Transverse colon (tissue), 4 donors: Measurements from ENCODE around the gene PDE7B. TPM values are rescaled to one million over a fixed set of nuclear protein-coding genes. Genes with fewer than 3 reads are reported as not detected.

Experiments
- DNase-seq: peaks from one replicate; pipeline ENCODE4 v3.0.0-alpha.2; 2019
- H3K27ac ChIP-seq, 4 donors: fragments of 200-600 bp; sonication (generic); 2 replicates each; pipeline ENCODE4 v1.5.1; 2016 to 2018; ENCODE audit warnings: inconsistent platforms in 4 of 4
- H3K27me3 ChIP-seq: fragments of 200-600 bp; sonication (generic); 2 replicates; pipeline ENCODE4 v1.5.1; 2017; ENCODE audit warnings: inconsistent platforms
- H3K36me3 ChIP-seq, 4 donors: fragments of 200-600 bp; sonication (generic); 2 replicates each; pipeline ENCODE4 v1.5.1; 2017 to 2019; ENCODE audit warnings: inconsistent platforms in 4 of 4
- H3K4me1 ChIP-seq, 4 donors: fragments of 200-600 bp; sonication (generic); 2 replicates each; pipeline ENCODE4 v1.5.1; 2017 to 2020; ENCODE audit warnings: inconsistent platforms in 4 of 4
- H3K4me3 ChIP-seq, 4 donors: fragments of 200-600 bp; sonication (generic); 1 replicate in 1 of 4; 2 replicates in 3 of 4; pipeline versions ENCODE4 v1.5.1 to v1.6.1; 2017 to 2019; ENCODE audit warnings: inconsistent platforms in 4 of 4
- H3K9me3 ChIP-seq, 2 donors: fragments of 200-600 bp; sonication (generic); 2 replicates each; pipeline ENCODE4 v1.5.1; 2017 to 2019; ENCODE audit warnings: inconsistent platforms in 2 of 2
- EP300 ChIP-seq: sonication (generic); formaldehyde crosslinking; IDR thresholded peaks from one replicate; pipeline ENCODE4 v1.6.1; 2017; ENCODE audit warnings: antibody characterized with exemption, low read depth
- POLR2A ChIP-seq: fragments of 450-650 bp; IDR thresholded peaks from one replicate; pipeline ENCODE4 v1.6.1; 2016; ENCODE audit warnings: antibody characterized with exemption, mild to moderate bottlenecking, moderate library complexity
- POLR2AphosphoS5 ChIP-seq, 3 donors: sonication (generic); formaldehyde crosslinking; IDR thresholded peaks; one replicate each; pipeline ENCODE4 v1.6.1; 2016; ENCODE audit warnings: antibody characterized with exemption in 3 of 3
- WGBS, 2 donors: methylation state at CpG; one replicate each; pipeline ENCODE4 v1.1.5; 2018; ENCODE audit warnings: low coverage in 1 of 2; 5-methylcytosine and 5-hydroxymethylcytosine counted together
- in situ Hi-C, 4 donors: fragments of 200-750 bp; cut with MboI; loops; one replicate each; pipeline versions ENCODE4 v1.15.0 to v1.15.1; 2017; ENCODE audit warnings: low sequenced_read_pairs in 3 of 4, low pct_ligation_motif_present in 1 of 4, low pct_unique_long_range_greater_than_20kb in 1 of 4
- intact Hi-C: fragments of 100-400 bp; cut with DNase I; formaldehyde crosslinking; loops from one replicate; pipeline ENCODE4 v1.15.1; 2023; ENCODE audit warnings: low total_unique reads
- total RNA-seq, 4 donors: library from RNA; depleted of rRNA; stranded (reverse); fragments of >200 nt; gene quantifications; one replicate each; pipeline ENCODE4 v1.1.0, GENCODE V29; 2016
- TF ChIP-seq, protein P1 (sequence below), 5 experiments: fragments of 200-600 bp in 3 of 5; fragments of 450-650 bp in 2 of 5; sonication (generic) in 3 of 5; IDR thresholded peaks; 1 replicate in 2 of 5; 2 replicates in 3 of 5; pipeline ENCODE4 v1.5.1; 2016 to 2017; ENCODE audit warnings: antibody characterized with exemption in 5 of 5, inconsistent platforms in 3 of 5, mild to moderate bottlenecking in 2 of 5, moderate library complexity in 1 of 5

Gene PDE7B
- total RNA-seq, 4 donors from 2014 or later, result 0.40 to 2.2 (median 1.4) TPM

DNA sequence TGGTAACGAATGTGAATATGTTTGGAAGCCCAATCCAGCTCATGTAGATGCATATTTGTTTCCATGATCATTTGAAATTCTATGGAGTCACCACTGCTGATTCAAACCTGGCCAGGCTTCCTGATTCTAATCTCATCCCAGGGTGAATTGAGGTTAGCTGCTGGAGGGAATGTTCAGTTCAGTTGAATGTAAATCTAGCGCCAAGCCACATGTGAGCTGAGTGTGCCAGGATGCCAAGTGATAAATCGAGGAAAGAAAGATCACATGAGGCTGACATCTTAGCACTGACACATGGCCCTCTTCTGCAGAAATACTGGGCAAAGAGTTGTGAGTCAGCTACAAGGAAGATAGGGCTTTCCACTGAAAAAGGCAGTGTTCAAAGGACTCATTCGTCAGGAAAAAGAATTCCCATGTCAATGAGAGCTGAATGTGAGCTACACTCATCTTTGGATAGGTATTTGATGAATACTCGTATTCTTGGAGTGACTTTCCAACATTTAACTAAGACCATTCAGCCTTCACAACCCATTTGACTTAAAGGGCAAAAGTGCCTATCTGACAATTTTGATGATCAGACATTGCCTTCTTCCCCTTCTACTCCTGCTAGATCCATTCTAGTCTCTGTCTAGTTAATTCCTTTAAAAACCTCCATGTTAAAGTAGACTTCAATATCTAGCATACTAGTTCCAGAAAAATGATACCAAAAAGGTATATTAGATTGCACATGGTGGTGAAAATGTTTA is 226.5 kb downstream of the PDE7B start:
- 72 to 76% methylated on average over 2 to 5 of the region's 5 CpGs for WGBS, 2 donors
- intact Hi-C loops (no loop called here), in situ Hi-C loops (no loop called here)
- H3K4me3 ChIP-seq, result no peak overlapping the region
- H3K27me3 ChIP-seq, result no peaks in the 10 kb centered on the region
- H3K27ac ChIP-seq, result no peak overlapping the region
- H3K4me1 ChIP-seq, result no peaks in the 10 kb centered on the region
- TF ChIP-seq, protein P1, sequence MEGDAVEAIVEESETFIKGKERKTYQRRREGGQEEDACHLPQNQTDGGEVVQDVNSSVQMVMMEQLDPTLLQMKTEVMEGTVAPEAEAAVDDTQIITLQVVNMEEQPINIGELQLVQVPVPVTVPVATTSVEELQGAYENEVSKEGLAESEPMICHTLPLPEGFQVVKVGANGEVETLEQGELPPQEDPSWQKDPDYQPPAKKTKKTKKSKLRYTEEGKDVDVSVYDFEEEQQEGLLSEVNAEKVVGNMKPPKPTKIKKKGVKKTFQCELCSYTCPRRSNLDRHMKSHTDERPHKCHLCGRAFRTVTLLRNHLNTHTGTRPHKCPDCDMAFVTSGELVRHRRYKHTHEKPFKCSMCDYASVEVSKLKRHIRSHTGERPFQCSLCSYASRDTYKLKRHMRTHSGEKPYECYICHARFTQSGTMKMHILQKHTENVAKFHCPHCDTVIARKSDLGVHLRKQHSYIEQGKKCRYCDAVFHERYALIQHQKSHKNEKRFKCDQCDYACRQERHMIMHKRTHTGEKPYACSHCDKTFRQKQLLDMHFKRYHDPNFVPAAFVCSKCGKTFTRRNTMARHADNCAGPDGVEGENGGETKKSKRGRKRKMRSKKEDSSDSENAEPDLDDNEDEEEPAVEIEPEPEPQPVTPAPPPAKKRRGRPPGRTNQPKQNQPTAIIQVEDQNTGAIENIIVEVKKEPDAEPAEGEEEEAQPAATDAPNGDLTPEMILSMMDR (IDR thresholded peaks at IDR 0.05), result no peak
- TF ChIP-seq POLR2A, result no peak
- H3K9me3 ChIP-seq, result no peaks in the 10 kb centered on the region
- DNase-seq, result no peak
- H3K36me3 ChIP-seq, result no peaks in the 10 kb centered on the region

DNA sequence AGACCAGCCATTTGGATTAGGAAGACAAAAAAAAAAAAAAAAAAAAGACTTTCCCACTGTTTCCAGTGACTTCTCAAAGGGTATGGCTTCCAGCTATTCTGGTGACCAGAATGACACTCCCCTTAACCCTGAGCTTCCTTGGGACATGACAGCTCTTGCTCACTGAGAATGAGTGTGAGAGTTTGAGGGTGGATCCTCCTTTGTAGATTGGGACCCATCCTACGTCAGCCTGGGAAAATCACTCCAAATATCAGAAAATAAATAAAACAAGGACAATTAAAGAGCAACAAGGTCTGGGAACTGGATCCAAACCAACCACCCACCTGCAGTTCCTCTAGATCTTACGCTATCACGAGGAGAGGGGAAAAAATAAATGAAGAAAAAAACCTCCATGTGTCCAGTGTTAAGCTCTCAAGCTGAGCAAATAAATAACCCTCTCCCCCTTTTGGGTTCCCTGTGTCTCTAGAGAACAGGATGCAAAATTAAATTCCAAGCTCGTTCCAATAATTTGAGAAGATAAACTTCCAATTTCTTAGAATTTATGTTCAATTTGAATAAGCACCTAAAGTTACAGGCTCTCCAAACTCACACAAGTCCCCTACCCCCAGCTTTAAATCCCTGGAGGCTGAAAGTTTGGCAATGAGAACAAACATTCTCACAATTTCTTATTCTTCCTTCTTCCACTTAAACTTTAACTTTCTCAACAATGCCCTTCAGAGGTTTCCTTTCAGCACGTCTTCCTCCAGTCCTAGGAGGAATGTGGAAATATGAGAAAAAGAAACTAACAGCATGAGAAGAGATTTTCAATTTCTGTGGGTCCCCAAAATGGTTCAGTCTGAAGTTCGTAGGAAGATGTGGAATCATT is 228.4 kb downstream of the PDE7B start:
- Histone ChIP-seq H3K36me3 (no peaks in the 10 kb centered on the region), H3K4me3 (no peak overlapping the region), H3K9me3 (no peaks in the 10 kb centered on the region), H3K27me3 (no peaks in the 10 kb centered on the region), H3K4me1 (no peaks in the 10 kb centered on the region), H3K27ac (peak overlapping the region in 1 of 4 donors; percentile 24)
- intact Hi-C loops, result no loop called here
- TF ChIP-seq, protein P1 (IDR thresholded peaks at IDR 0.05), result no peak
- no peak for TF ChIP-seq POLR2AphosphoS5 (IDR thresholded peaks at IDR 0.05)
- TF ChIP-seq EP300, result no peak
- no peak for TF ChIP-seq POLR2A
- in situ Hi-C loops, result no loop called here
- DNase-seq, result no peak
- 68 to 74% methylated on average over 6 of the region's 6 CpGs for WGBS, 2 donors

DNA sequence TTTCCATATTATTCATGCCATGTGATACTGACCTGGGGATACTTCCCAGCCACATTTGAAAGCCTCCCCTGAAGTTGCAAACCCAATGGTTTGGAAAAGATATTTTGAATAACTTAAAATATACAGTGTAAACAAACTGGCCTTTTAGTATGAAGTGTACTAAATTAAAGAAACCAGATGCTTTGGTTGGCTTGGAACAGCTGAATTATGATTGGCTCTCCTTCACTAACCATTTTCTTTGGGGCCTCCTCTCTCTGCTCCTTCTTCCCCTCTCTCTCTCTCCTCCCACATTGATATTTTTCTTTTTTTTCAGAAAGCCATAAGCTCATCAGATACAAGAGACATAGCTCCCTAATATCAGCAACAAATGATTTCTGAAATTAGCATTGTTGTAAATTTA is 232.0 kb downstream of the PDE7B start:
- TF ChIP-seq POLR2AphosphoS5 (IDR thresholded peaks at IDR 0.05) (no peak), EP300 (no peak), POLR2A (no peak)
- TF ChIP-seq, protein P1 (IDR thresholded peaks at IDR 0.05), result no peak
- Histone ChIP-seq H3K4me1 (no peaks in the 10 kb centered on the region), H3K36me3 (no peaks in the 10 kb centered on the region), H3K9me3 (no peaks in the 10 kb centered on the region), H3K27me3 (no peaks in the 10 kb centered on the region), H3K27ac (no peak overlapping the region), H3K4me3 (no peak overlapping the region)
- DNase-seq, result no peak
- intact Hi-C loops (no loop called here), in situ Hi-C loops (no loop called here)

DNA sequence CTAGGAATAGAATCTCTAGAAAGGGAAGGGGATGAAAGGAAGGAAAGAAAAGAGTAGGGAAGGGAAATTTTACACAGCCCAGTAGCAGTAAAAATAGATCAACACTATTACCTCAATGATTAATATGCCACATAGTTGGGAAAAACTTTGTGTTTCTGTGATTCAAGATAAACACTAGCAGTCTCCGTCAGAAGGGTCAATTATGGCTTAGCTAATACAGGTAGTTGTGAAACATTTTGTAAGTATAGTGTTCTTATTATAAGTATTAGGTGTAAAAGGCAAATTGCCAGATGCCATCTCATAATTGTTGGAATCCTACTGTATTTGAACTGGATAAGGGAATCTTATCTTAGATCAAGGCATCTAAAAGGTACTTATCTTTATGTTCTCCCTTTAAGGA is 232.9 kb downstream of the PDE7B start:
- H3K4me3 ChIP-seq, result no peak overlapping the region
- no peak overlapping the region for H3K27ac ChIP-seq
- no peaks in the 10 kb centered on the region for H3K9me3 ChIP-seq
- H3K36me3 ChIP-seq, result no peaks in the 10 kb centered on the region
- in situ Hi-C loops, result no loop called here
- no peaks in the 10 kb centered on the region for H3K27me3 ChIP-seq
- intact Hi-C loops, result no loop called here
- TF ChIP-seq, protein P1 (IDR thresholded peaks at IDR 0.05), result no peak
- no peak for TF ChIP-seq POLR2A
- no peaks in the 10 kb centered on the region for H3K4me1 ChIP-seq
- no peak for DNase-seq
- 86 to 88% methylated on average over 1 of the region's 1 CpG for WGBS, 2 donors
